CD4-positive, alpha-beta T cell treated with Interleukin-6 for 4 hours (primary cell): ENCODE results near the gene G2E3.
"Not testable (repeated sequence)": the region's sequence is repeated elsewhere in the genome, so short reads cannot be mapped to it uniquely, and the experiment has no call there.

Experiments used
- DNase-seq: peaks from one replicate; pipeline ENCODE4 v3.0.0-alpha.2; 2020; ENCODE audit warnings: mixed read lengths

The G2E3 gene

GRCh38 chr14:30558675-30559555, at the start of gene G2E3:
Gene G2E3 (plus strand): TSS chr14:30559158. CDS start chr14:30581080, 21,922 bp downstream.
- DNase-seq, result peak; percentile 91

- DNase-seq, result no peak
Observed at GRCh38 chr14:30517737-30518136, 41.2 kb upstream of the G2E3 start.

GRCh38 chr14:30518867-30519560, 39.9 kb upstream of the G2E3 start:
- DNase-seq, result no peak

DNA sequence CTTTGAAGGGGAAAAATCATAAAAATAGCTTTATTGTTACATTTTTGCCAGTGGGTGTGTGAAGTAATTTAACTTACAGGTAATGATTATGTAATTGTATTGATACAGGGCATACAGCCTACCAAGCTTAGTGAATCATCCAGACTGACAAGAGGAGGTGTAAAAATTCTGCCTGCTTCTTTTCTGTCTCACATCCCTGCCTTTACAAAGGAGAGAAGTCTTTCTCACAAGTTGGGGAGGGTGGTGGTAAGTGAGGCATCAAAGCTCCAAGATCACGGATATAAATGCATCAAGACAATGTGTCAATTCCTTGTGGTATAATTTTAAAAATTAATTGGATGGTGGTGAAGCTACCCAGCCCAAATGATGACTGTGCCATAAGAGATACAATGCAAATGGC, 39.0 kb upstream of the G2E3 start:
- no peak for DNase-seq

- no peak for DNase-seq
Observed at GRCh38 chr14:30520536-30520935, 38.4 kb upstream of the G2E3 start.

- DNase-seq, result no peak
Observed at GRCh38 chr14:30521899-30522736, 36.8 kb upstream of the G2E3 start.

DNA sequence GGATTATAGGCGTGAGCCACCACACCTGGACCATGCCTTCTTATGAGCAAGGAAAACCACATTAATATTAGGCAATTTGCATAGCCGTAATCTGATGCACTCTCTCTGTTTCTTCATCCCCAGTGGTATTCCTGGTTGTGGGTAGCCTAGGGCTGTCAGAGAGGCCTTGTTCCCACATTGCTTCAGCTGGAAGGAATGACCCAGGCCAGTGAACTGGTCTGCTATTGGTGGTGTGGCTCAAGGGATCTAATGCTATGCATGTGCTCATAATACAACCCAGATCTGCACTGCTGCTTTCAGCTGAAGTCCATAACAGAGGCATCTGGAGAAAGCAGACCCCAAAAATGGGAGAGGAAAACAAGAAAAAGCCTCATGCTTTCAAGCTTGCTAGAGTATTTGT, 33.1 kb upstream of the G2E3 start:
- no peak for DNase-seq

DNA sequence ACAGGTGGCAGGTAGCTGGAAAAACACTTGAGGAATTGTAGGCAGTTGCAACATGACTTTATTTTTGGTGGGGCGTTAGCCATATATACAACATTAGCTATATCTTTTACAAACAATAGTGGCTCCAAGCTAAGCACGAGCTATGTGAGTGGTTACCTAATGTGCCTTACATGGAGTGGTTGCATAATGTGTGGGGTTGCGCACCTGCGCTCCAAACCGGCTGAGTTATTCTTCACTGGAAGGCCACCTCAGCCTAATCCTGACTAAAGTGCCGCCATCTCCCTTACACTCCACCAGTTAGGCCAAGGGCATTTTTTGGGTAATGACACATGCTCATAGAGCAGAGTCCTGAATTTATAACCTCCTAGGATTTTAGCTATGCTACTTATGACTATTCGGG, 31.8 kb upstream of the G2E3 start:
- DNase-seq, result no peak

- DNase-seq, result no peak
Observed at GRCh38 chr14:30528119-30528518, 30.8 kb upstream of the G2E3 start.

DNA sequence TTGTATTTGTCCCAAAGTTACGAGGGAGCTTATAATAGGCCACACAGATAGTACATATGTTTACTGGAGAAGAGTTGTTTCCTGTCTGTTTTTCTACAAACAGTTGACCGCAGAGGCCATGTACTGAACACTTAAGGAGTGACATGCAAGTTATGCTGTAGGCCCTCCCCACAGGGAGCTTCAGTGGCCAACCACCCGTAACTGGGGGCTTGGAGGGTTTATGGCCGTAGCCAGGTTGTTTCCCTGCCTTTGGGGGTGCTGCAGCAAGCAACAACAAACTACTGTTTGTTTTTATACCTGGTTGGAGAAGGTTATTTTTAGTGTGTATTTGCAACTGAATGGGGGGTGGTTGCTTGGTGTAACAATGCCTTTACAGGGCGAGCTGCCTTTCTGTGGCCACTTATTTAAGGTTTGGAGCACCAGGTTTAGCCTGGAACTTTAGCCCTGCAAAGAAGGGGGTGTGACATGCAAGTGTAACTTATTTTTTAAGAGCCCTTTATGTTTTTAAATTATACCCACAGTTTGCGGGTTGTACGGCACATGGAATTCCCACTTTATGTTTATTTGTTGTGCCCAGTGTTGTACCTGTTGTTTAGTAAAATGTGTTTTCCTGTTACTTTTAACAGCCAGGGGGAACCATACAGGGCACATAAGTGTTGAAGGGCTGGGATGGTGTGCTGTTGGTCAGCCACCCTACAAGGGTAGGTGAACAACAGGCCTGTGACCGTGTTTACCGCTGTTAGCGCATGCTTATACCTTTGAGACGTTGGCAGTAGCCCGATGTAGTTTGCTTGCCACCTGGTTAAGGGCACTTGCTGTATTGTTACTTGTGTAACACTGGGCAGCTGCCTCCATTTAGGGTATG, 29.9 kb upstream of the G2E3 start:
- DNase-seq, result no peak

DNA sequence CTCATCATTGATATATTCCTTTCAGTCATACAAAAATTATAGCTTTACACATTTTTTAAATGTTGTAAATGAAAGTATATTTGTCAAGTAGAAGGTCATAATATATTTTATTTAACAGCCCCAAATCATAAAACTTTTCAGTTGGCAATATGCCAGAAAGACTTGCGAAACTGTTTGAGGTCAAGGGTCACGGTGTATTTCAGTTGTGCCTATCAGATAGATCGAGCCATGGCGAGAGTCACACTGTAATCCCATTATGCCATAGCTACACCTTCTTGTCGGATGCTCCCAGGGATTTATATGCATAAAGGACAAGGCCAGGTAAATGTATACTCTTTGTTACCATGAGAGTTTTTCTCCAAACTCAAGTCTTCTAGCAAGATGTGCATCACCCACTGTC, 26.7 kb upstream of the G2E3 start:
- no peak for DNase-seq

DNA sequence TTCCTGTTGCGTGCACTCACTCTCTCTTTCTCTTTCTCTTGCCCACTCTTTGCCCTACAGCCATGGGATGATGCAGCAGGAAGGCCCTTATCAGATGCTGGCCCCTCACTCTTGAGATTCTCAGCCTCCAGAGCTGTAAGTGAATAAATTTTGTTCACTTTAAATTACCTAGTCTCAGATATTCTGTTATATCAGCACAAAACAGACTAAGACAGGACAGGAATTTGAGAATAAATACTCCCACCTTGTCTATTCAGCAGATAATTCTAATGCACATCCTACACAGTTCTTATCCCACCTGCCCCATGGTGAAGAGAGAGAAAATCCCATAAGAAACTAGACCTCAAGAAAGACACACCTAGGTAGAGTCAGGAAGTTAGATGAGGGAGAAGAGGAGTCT, 25.8 kb upstream of the G2E3 start:
- DNase-seq, result no peak

DNA sequence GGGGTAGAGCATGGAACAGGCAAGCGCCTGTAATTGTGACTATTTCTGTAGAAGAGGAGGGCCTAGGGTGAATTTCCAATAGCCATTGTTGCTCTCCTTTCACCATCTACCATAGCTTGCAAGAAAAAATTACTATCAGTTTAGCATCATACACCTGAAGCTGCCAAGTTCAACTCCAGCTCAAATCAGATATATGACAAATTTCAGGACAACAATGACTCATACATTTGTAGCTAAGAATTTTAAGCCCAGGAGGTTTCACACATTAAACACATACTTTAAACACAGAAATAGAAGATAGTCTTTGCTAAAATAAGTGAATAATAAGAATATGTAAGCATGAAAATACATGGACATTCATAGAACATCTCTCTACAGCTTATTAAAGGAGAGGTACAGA, 17.6 kb upstream of the G2E3 start:
- DNase-seq, result no peak

DNA sequence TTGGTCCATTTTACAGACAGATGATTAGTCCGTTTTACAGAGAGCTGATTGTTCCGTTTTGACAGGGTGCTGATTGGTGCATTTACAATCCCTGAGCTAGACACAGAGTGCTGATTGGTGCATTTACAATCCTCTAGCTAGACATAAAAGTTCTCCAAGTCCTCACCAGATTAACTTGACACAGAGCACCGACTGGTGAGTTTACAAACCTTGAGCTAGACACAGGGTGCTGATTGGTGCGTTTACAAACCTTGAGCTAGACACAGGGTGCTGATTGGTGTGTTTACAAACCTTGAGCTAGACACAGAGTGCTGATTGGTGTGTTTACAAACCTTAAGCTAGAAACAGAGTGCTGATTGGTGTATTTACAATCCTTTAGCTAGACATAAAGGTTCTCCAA, 12.2 kb upstream of the G2E3 start:
- DNase-seq, result not testable (repeated sequence)

GRCh38 chr14:30547388-30548048, 11.4 kb upstream of the G2E3 start:
- DNase-seq, result no peak

DNA sequence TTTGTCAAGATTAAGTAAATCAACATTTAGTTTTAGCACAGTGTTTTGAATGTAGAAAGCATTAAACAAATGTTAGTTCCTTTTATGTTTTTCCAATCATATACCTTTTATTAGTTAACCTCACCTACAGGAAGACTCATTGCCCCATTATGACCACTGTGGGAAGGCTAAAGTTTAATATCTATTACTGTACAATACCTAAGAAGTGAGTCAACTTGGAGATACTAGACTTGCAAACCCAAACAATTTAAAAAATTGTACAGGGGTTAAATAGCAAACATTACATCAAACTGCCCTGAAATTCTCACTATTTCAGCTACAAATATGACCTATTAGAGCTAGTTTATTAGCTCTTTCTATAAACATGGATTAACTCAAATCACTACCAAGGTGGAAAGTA, 8.6 kb upstream of the G2E3 start:
- no peak for DNase-seq

DNA sequence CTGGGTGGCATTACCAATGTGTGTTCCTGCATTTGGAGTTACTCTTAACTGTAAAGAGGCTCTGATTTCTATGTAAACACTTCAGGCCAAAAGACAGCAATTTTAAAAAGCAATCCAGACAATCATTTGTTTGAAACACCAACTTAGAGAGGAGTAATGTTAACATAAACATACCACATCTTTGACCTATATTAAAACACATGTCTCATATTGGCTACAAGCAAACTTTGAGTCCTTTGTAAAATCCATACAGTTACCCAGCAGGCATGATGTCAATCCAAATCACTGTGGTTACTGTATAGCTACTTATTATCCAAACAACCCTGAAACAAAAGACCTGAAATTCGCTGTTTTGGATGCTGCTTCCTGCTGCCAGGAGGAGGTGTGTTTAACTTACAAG, 7.5 kb upstream of the G2E3 start:
- no peak for DNase-seq

DNA sequence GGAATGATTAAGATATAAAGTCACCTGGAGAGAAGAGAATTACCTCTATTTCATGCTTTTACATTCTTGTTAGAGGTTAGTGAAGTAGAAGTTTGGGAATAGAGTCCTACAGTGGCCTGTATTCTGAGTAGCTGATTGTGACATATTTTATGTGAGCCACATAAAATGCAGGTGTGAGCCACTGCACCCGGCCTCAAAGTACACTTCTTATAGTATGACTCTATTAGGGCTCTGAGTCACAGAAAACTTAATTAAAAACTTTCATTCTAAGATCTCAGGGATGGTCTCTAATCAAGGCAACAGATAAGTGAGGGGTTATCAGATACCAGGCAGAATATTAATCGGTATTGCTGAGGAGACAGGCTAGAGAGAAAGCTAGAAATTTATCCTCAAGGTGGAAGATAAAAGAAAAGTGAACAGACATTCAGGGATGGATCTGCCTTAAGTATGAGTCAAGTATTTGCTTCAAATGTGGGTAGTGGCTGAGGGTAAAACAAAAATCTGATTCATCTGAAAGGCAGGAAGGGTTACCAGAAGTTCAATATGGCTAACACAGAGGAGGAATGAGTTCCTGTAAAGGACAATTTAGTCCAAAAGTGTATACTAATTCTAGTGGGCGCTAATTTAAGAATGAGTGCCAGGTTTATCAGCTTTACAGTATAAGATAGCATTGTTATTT, 5.5 kb upstream of the G2E3 start:
- DNase-seq, result no peak

GRCh38 chr14:30558362-30558674, 640 bp upstream of the G2E3 start:
- no peak for DNase-seq

DNA sequence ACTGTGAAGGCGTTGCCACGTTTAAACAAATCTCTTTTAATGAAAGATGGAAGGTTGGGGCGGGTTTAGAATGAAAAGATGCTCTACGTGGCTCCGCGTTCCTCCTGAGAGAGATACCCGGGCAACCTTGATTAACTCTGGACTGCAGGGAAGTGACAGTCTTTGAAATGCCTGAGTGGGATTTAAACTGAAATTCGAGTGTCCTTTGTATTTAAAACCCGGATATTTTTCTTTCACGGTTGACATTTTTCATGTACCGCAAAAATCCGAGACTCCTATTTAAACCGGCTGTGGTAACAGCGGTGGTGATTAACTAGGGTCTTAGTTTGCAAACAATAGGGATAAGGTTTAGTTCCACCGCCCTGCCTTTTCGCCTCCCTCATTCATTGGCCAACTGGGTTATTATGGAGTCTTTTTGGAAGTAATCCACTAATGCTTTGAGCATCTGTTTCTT, 707 bp downstream of the G2E3 start:
- DNase-seq, result no peak

DNA sequence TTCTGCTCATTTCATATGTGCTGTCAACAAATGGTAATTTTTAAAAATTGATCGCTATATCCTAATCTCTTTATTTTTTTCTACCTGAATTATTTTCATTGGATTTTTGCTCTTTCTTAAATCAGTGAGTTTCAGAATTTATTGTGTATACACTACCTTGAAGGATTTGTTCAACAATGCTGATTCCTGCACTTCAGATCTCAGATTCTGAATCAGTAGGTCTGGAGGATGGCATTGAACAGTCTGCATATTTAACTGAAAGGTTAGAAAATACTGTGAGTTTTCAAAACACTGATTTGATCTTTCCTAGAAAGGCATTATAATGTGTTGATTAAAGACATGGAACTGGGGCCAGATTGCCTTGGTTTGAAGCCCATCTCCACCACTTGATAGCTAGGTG, 1.6 kb downstream of the G2E3 start:
- no peak for DNase-seq
